ENCODE results near the gene GALE. TPM values are rescaled to one million over a fixed set of nuclear protein-coding genes. Genes with fewer than 3 reads are reported as not detected.
A peak's percentile ranks its signal among the peaks of the same experiment; 100 is the strongest.
"Not testable (repeated sequence)": the region's sequence is repeated elsewhere in the genome, so short reads cannot be mapped to it uniquely, and the experiment has no call there.

Gene GALE
- total RNA-seq (2021) (42.7 and 49.3 TPM in 2 replicates), Bru-seq, nascent RNA (percentile 51 among the genes with signal in this experiment), BruChase-seq, experiment 1, labeled RNA remaining after a 2-hour chase (percentile 59 among the genes with signal in this experiment), BruChase-seq, experiment 2, labeled RNA remaining after a 6-hour chase (percentile 57 among the genes with signal in this experiment)
- long read RNA-seq, transcript GALE-216 (12 exons, 1,566 nt): major isoform, 49 of 118 reads
- long read RNA-seq, partial matches to known transcripts: 10 of 118 reads
- long read RNA-seq, other reads (novel, unspliced or antisense): 53 of 118 reads

DNA sequence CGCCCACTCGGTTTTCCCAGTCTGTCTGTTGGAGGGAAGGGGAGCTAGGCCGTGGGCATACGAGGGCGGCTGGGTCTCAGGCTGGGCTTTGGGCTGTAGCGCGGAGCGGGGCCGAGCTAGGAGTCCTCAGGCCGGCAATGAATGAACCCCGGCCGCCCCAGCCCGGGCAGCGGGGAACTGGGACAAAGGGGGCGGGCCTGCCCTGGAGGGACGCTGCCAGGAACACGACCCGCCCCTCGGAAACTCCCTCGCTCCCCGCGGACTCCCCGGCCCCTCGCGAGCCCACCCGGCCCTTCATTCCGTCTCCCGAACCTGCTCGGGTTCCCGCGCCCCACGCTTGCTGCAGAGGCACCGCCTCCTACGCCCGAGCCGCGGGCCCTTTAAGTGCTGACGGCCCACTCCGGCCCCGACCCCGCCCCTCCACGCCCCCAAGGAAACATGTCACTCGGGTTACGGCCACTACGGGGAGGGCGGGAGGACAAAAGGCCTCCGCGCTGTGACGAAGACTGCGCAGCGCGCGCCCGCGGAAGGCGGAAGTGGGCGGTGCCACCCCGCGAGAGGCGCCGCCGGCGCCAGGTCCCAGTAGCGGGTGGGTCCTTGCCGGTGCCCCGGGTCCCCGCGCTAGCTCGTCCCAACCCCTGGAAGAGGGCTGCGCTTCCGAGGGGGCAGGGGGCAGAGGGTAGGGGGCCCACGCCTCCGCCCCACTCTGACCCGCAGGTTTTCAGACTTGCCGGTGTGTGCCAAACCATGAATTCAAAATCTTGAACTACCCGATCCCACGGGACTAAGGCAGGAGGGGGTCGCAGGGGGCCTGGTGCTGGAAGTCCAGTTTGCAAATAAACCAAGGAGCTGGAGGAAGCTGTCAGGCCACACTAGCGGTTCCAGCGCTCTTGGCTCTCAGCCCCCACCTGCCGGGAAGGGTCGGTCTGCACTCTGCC lies at the start of gene GALE:
Gene GALE (minus strand): TSS at position 355 of the 938 bp plus-strand sequence. CDS start 1,747 bp downstream, outside the sequence.
- H3K9me3 ChIP-seq (ENCODE audit: low read depth, low read length, poor library complexity, severe bottlenecking): no peaks in the 10 kb centered on the region
- ChIA-PET CTCF (interaction anchor here (0.5 to 1.4 kb wide), 4 partner anchors 9 to 30 kb away, joined by 3 to 5 read pairs (median 3); partner anchors contain the start of gene PITHD1), POLR2A (ENCODE audit: low non-redundant PET) (no interaction called here)
- H3K4me3 ChIP-seq (ENCODE audit: low read depth, low read length, poor library complexity, severe bottlenecking): peak within 1 kb of the TSS; percentile 79
- peak; percentile 98 for DNase-seq (ENCODE audit: low spot score)
- intact Hi-C loops (cut with micrococcal nuclease; ENCODE audit: unreplicated experiment): no loop called here
- BruUV-seq (replicated peaks): no TSS peak
- H3K27ac ChIP-seq (ENCODE audit: low read depth, low read length, poor library complexity, severe bottlenecking): peak within 1 kb of the TSS; percentile 85
- peaks cover 18% of the 10 kb centered on the region for H3K4me1 ChIP-seq (ENCODE audit: insufficient read depth, low read length, poor library complexity, severe bottlenecking)
- peaks cover 17% of the 10 kb centered on the region for H3K36me3 ChIP-seq (ENCODE audit: insufficient read depth, low read length, poor library complexity, severe bottlenecking)
- TF ChIP-seq, protein P1, sequence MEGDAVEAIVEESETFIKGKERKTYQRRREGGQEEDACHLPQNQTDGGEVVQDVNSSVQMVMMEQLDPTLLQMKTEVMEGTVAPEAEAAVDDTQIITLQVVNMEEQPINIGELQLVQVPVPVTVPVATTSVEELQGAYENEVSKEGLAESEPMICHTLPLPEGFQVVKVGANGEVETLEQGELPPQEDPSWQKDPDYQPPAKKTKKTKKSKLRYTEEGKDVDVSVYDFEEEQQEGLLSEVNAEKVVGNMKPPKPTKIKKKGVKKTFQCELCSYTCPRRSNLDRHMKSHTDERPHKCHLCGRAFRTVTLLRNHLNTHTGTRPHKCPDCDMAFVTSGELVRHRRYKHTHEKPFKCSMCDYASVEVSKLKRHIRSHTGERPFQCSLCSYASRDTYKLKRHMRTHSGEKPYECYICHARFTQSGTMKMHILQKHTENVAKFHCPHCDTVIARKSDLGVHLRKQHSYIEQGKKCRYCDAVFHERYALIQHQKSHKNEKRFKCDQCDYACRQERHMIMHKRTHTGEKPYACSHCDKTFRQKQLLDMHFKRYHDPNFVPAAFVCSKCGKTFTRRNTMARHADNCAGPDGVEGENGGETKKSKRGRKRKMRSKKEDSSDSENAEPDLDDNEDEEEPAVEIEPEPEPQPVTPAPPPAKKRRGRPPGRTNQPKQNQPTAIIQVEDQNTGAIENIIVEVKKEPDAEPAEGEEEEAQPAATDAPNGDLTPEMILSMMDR (conservative IDR thresholded peaks at IDR 0.05; ENCODE audit: low read depth, low read length): no peak
- TF ChIP-seq EZH2 (IDR thresholded peaks at IDR 0.05; ENCODE audit: borderline replicate concordance, low read depth, low read length, poor library complexity, severe bottlenecking): no peak
- no peaks in the 10 kb centered on the region for H3K27me3 ChIP-seq (replicated peaks; ENCODE audit: insufficient read depth, low read depth, low read length, poor library complexity)

DNA sequence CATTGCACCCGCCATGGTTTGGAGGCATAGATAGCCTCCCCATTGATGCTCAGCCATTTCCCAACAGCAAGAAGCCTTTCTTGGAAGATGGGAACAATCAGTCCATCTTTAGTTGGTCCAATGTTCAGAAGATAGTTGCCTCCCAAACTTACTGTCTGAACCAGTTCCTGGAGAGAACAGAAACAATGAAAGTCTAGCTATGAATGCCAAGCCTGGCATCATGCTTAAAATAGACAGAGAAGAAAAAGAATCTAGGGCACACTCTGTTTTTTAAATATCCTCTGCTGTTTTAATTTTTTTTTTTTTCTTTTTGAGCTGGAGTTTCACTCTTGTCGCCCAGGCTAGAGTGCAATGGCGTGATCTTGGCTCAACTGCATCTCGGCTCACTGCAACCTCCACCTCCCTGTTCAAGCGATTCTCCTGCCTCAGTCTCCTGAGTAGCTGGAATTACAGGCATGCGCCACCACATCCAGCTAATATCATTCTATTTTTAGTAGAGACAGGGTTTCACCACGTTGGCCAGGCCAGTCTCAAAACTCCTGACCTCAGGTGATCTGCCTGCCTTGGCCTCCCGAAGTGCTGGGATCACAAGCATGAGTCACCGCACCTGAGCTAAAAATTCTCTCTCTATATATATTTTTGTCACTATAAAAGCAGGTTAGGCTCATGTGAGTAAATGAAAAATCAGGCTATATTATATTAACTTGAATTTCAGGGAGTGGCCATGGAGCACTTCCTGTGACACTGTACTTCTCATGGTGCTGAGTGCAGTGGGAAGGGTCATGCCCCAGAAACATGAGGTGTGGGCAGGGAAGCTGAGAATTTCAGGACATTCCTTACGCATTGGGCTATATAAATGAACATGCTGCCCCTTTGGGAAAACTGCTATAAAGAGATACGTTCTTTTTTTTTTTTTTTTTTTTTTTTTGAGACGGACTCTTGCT lies 48.4 kb upstream of the GALE start:
- Histone ChIP-seq H3K4me1 (ENCODE audit: insufficient read depth, low read length, poor library complexity, severe bottlenecking) (no peaks in the 10 kb centered on the region), H3K27me3 (replicated peaks; ENCODE audit: insufficient read depth, low read depth, low read length, poor library complexity) (no peaks in the 10 kb centered on the region), H3K27ac (ENCODE audit: low read depth, low read length, poor library complexity, severe bottlenecking) (no peak overlapping the region), H3K9me3 (ENCODE audit: low read depth, low read length, poor library complexity, severe bottlenecking) (no peaks in the 10 kb centered on the region), H3K4me3 (ENCODE audit: low read depth, low read length, poor library complexity, severe bottlenecking) (no peak overlapping the region), H3K36me3 (ENCODE audit: insufficient read depth, low read length, poor library complexity, severe bottlenecking) (peaks cover 8% of the 10 kb centered on the region)
- CTCF ChIA-PET: no interaction called here
- TF ChIP-seq, protein P1 (conservative IDR thresholded peaks at IDR 0.05; ENCODE audit: low read depth, low read length): no peak
- no peak for TF ChIP-seq EZH2 (IDR thresholded peaks at IDR 0.05; ENCODE audit: borderline replicate concordance, low read depth, low read length, poor library complexity, severe bottlenecking)
- no TSS peak for BruUV-seq (replicated peaks)
- intact Hi-C loops (cut with micrococcal nuclease; ENCODE audit: unreplicated experiment): no loop called here
- POLR2A ChIA-PET (ENCODE audit: low non-redundant PET): no interaction called here
- no peak for DNase-seq (ENCODE audit: low spot score)

- H3K27ac ChIP-seq (ENCODE audit: low read depth, low read length, poor library complexity, severe bottlenecking); H3K27me3 ChIP-seq (replicated peaks; ENCODE audit: insufficient read depth, low read depth, low read length, poor library complexity); H3K36me3 ChIP-seq (ENCODE audit: insufficient read depth, low read length, poor library complexity, severe bottlenecking); POLR2A ChIA-PET (ENCODE audit: low non-redundant PET); CTCF ChIA-PET; BruUV-seq (replicated peaks); H3K4me3 ChIP-seq (ENCODE audit: low read depth, low read length, poor library complexity, severe bottlenecking); H3K4me1 ChIP-seq (ENCODE audit: insufficient read depth, low read length, poor library complexity, severe bottlenecking); H3K9me3 ChIP-seq (ENCODE audit: low read depth, low read length, poor library complexity, severe bottlenecking); intact Hi-C loops (cut with micrococcal nuclease; ENCODE audit: unreplicated experiment); DNase-seq (ENCODE audit: low spot score): not testable (repeated sequence)
Measured at GRCh38 chr1:23847482-23848095, 47.0 kb upstream of the GALE start.
